H9 (cell line): ENCODE data around the gene GRID2IP. TPM values are rescaled to one million over a fixed set of nuclear protein-coding genes. Genes with fewer than 3 reads are reported as not detected.

Experiments
- DNase-seq: peaks from one replicate; pipeline ENCODE4 v3.0.0-alpha.2; 2017
- H2AFZ ChIP-seq: one replicate; pipeline ENCODE4 v1.6.1; 2013; ENCODE audit warnings: mild to moderate bottlenecking, low read length, control low read depth, moderate library complexity
- H2AK5ac ChIP-seq: 2 replicates; pipeline ENCODE4 v1.6.1; 2013; ENCODE audit warnings: low read length, control low read depth, mixed read lengths; ENCODE audit not compliant: insufficient read length
- H2BK120ac ChIP-seq: one replicate; pipeline ENCODE4 v1.6.1; 2013; ENCODE audit warnings: low read depth, mild to moderate bottlenecking, low read length, control low read depth, inconsistent platforms; ENCODE audit not compliant: poor library complexity, severe bottlenecking
- H2BK12ac ChIP-seq: 2 replicates; pipeline ENCODE4 v1.6.1; 2013; ENCODE audit warnings: low read length, control low read depth, mixed read lengths, low read depth; ENCODE audit not compliant: insufficient read length
- H2BK15ac ChIP-seq: 2 replicates; pipeline ENCODE4 v1.6.1; 2013; ENCODE audit warnings: low read depth, low read length, control low read depth
- H2BK20ac ChIP-seq: one replicate; pipeline ENCODE4 v1.6.1; 2013; ENCODE audit warnings: low read depth, mild to moderate bottlenecking, low read length, control low read depth, inconsistent platforms; ENCODE audit not compliant: poor library complexity, severe bottlenecking
- H2BK5ac ChIP-seq: 2 replicates; pipeline ENCODE4 v1.6.1; 2013; ENCODE audit warnings: low read length, control low read depth, mixed read lengths; ENCODE audit not compliant: insufficient read length
- H3K14ac ChIP-seq: 2 replicates; pipeline ENCODE4 v1.6.1; 2013; ENCODE audit warnings: low read length, control low read depth; ENCODE audit not compliant: insufficient read depth
- H3K18ac ChIP-seq: 2 replicates; pipeline ENCODE4 v1.6.1; 2013; ENCODE audit warnings: low read depth, mild to moderate bottlenecking, mixed read lengths, low read length, control low read depth; ENCODE audit not compliant: insufficient read length
- H3K23ac ChIP-seq: 2 replicates; pipeline ENCODE4 v1.6.1; 2013; ENCODE audit warnings: low read length, control low read depth, mixed read lengths, low read depth; ENCODE audit not compliant: insufficient read length
- H3K23me2 ChIP-seq: 2 replicates; pipeline ENCODE4 v1.6.1; 2013; ENCODE audit warnings: low read depth, mild to moderate bottlenecking, mixed read lengths, low read length, control low read depth; ENCODE audit not compliant: insufficient read length, poor library complexity, severe bottlenecking
- H3K27ac ChIP-seq: 2 replicates; pipeline ENCODE4 v1.5.1; 2013; ENCODE audit warnings: low read length, control low read depth, mixed read lengths, low read depth; ENCODE audit not compliant: insufficient read length
- H3K27me3 ChIP-seq: 2 replicates; pipeline ENCODE4 v1.6.1; 2013; ENCODE audit warnings: low read length, control low read depth, inconsistent platforms; ENCODE audit not compliant: insufficient read depth
- H3K4ac ChIP-seq: 2 replicates; pipeline ENCODE4 v1.6.1; 2013; ENCODE audit warnings: low read depth, mild to moderate bottlenecking, control low read depth, inconsistent platforms, low read length, moderate library complexity
- H3K4me1 ChIP-seq: 2 replicates; pipeline ENCODE4 v1.6.1; 2013; ENCODE audit warnings: low read length, control low read depth, inconsistent platforms; ENCODE audit not compliant: insufficient read depth
- H3K4me2 ChIP-seq: 2 replicates; pipeline ENCODE4 v1.6.1; 2013; ENCODE audit warnings: low read length, control low read depth, mixed read lengths; ENCODE audit not compliant: insufficient read length, insufficient read depth
- H3K56ac ChIP-seq: 2 replicates; pipeline ENCODE4 v1.6.1; 2013; ENCODE audit warnings: low read depth, mild to moderate bottlenecking, mixed read lengths, low read length, control low read depth; ENCODE audit not compliant: insufficient read length
- H3K79me1 ChIP-seq: 2 replicates; pipeline ENCODE4 v1.6.1; 2013; ENCODE audit warnings: low read depth, mild to moderate bottlenecking, moderate library complexity, low read length, control low read depth, inconsistent platforms; ENCODE audit not compliant: insufficient read depth, poor library complexity, severe bottlenecking
- H3K79me2 ChIP-seq: 2 replicates; pipeline ENCODE4 v1.6.1; 2013; ENCODE audit warnings: low read length, control low read depth, inconsistent platforms; ENCODE audit not compliant: insufficient read depth
- H3K9ac ChIP-seq: 2 replicates; pipeline ENCODE4 v1.6.1; 2013; ENCODE audit warnings: low read length, control low read depth, mixed read lengths; ENCODE audit not compliant: insufficient read length; ENCODE audit errors: extremely low read depth
- H3K9me3 ChIP-seq: one replicate; pipeline ENCODE4 v1.6.1; 2013; ENCODE audit warnings: low read depth, low read length, inconsistent platforms; ENCODE audit not compliant: control insufficient read depth
- H3T11ph ChIP-seq: one replicate; pipeline ENCODE4 v1.6.1; 2013; ENCODE audit warnings: mild to moderate bottlenecking, low read length, control low read depth, inconsistent platforms
- H4K20me1 ChIP-seq: one replicate; pipeline ENCODE4 v1.6.1; 2013; ENCODE audit not compliant: control insufficient read depth, insufficient read length, insufficient read depth
- H4K5ac ChIP-seq: 2 replicates; pipeline ENCODE4 v1.6.1; 2013; ENCODE audit warnings: low read depth, mild to moderate bottlenecking, mixed read lengths, low read length, control low read depth; ENCODE audit not compliant: insufficient read length
- H4K8ac ChIP-seq: replicated peaks from 2 replicates; pipeline ENCODE4 v1.6.1; 2013; ENCODE audit warnings: low read length, control low read depth, mixed read lengths, low read depth; ENCODE audit not compliant: insufficient read length
- H4K91ac ChIP-seq: 2 replicates; pipeline ENCODE4 v1.6.1; 2013; ENCODE audit warnings: low read depth, mild to moderate bottlenecking, moderate library complexity, mixed read lengths, low read length, control low read depth; ENCODE audit not compliant: insufficient read length
- H3K27ac Mint-ChIP-seq, 3 experiments: 2 replicates in 2 of 3; 3 replicates in 1 of 3; pipeline ENCODE4 v1.8.0; 2020 to 2021; ENCODE audit warnings: mixed read lengths in 3 of 3, mild to moderate bottlenecking in 1 of 3, moderate library complexity in 1 of 3
- H3K27me3 Mint-ChIP-seq: 2 replicates; pipeline ENCODE4 v1.8.0; 2021; ENCODE audit warnings: low read depth, mild to moderate bottlenecking, moderate library complexity, mixed read lengths
- H3K36me3 Mint-ChIP-seq, 3 experiments: 2 replicates in 2 of 3; 3 replicates in 1 of 3; pipeline ENCODE4 v1.8.0; 2020 to 2021; ENCODE audit warnings: low read depth in 3 of 3, mixed read lengths in 3 of 3; ENCODE audit not compliant: insufficient read depth in 1 of 3
- H3K4me1 Mint-ChIP-seq, 2 experiments: 2 replicates each; pipeline ENCODE4 v1.8.0; 2020; ENCODE audit warnings: mixed read lengths in 2 of 2
- H3K4me3 Mint-ChIP-seq, 2 experiments: 2 replicates in 1 of 2; 3 replicates in 1 of 2; pipeline ENCODE4 v1.8.0; 2020 to 2021; ENCODE audit warnings: mild to moderate bottlenecking in 2 of 2, mixed read lengths in 2 of 2, moderate library complexity in 1 of 2
- H3K9me3 Mint-ChIP-seq, 2 experiments: 2 replicates in 1 of 2; 3 replicates in 1 of 2; pipeline ENCODE4 v1.8.0; 2020; ENCODE audit warnings: mild to moderate bottlenecking in 2 of 2, mixed read lengths in 2 of 2, moderate library complexity in 1 of 2
- WGBS: extraction: QIAGEN DNeasy Blood & Tissue Kit; methylation state at CpG from one replicate; pipeline ENCODE4 v1.1.7; 2013; ENCODE audit warnings: missing lambda C conversion rate, low lambda C conversion rate, mixed read lengths; ENCODE audit not compliant: insufficient read length; ENCODE audit errors: extremely low coverage; 5-methylcytosine and 5-hydroxymethylcytosine counted together
- long read RNA-seq: library from polyadenylated mRNA; unstranded; transcript quantifications from one replicate; pipeline ENCODE4 v2.0.0, GENCODE V29; 2020
- total RNA-seq: library from RNA; stranded (reverse); gene quantifications from 2 replicates; pipeline ENCODE4 v1.2.1, GENCODE V29; 2021
- TF ChIP-seq, protein P1 (sequence below): fragments of 200-600 bp; sonication (generic); conservative IDR thresholded peaks from 3 replicates; pipeline ENCODE4 v1.8.0; 2021; ENCODE audit warnings: antibody characterized with exemption, mild to moderate bottlenecking

The GRID2IP gene
- 1.7 TPM in 2 replicates for total RNA-seq
- long read RNA-seq, partial matches to known transcripts: 0 of 5 reads
- long read RNA-seq, other reads (novel, unspliced or antisense): 5 of 5 reads

DNA sequence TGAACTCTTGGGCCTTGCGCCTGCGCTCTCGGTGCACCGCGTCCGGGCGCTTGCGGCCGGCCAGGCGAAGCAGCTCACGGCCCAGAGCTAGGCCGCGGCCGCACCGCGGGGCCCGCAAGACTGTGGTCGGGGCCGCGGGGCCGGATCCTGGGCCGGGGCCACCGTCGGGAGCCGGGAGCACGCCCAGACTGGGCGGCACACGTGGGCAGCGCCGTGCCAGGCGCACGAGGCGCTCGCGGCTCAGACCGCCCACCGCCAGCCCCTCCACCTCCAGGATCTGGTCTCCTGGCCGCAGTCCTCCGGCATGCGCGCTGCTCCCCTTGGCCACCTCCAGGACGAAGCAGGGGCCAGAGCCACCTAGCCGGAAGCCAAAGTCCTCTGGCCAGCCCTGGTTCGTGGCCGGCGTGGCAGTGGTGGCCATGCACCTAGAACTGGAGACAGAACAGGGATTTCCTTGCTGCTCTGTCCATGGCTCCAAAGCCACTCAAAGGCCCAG is at the start of gene GRID2IP:
Gene GRID2IP (minus strand): TSS at position 446 of the 496 bp plus-strand sequence. CDS start 25 bp downstream, at position 421.
- Histone ChIP-seq H3K23me2 (no peaks in the 10 kb centered on the region), H2AK5ac (no peak within 1 kb of the TSS), H2AFZ (no peak within 1 kb of the TSS), H3K4ac (no peak within 1 kb of the TSS), H3K23ac (no peak within 1 kb of the TSS), H4K91ac (no peak within 1 kb of the TSS), H3K79me1 (no peaks in the 10 kb centered on the region), H3K79me2 (no peaks in the 10 kb centered on the region), H3K4me2 (no peak within 1 kb of the TSS), H2BK5ac (no peak within 1 kb of the TSS), H2BK15ac (no peak within 1 kb of the TSS), H3K56ac (no peak within 1 kb of the TSS), H2BK20ac (no peak within 1 kb of the TSS), H4K20me1 (no peaks in the 10 kb centered on the region), H4K5ac (no peak within 1 kb of the TSS), H3K9ac (no peak within 1 kb of the TSS), H3K4me1 (no peaks in the 10 kb centered on the region), H3T11ph (no peak within 1 kb of the TSS), H2BK12ac (no peak within 1 kb of the TSS), H3K14ac (no peak within 1 kb of the TSS), H3K27me3 (no peaks in the 10 kb centered on the region), H3K27ac (no peak within 1 kb of the TSS), H3K18ac (no peak within 1 kb of the TSS), H3K9me3 (no peaks in the 10 kb centered on the region), H2BK120ac (no peak within 1 kb of the TSS), H4K8ac (no peak within 1 kb of the TSS)
- Mint-ChIP-seq H3K9me3 (no peaks in the 10 kb centered on the region), H3K4me3 (no peak within 1 kb of the TSS), H3K36me3 (no peaks in the 10 kb centered on the region), H3K27ac (no peak within 1 kb of the TSS), H3K27me3 (no peaks in the 10 kb centered on the region), H3K4me1 (peaks cover 4 to 5% of the 10 kb centered on the region in 2 experiments; a peak in 3 of 4 replicates)
- no CpG with 5 or more reads among the region's 46 CpGs for WGBS
- DNase-seq: peak; percentile 62
- TF ChIP-seq, protein P1, sequence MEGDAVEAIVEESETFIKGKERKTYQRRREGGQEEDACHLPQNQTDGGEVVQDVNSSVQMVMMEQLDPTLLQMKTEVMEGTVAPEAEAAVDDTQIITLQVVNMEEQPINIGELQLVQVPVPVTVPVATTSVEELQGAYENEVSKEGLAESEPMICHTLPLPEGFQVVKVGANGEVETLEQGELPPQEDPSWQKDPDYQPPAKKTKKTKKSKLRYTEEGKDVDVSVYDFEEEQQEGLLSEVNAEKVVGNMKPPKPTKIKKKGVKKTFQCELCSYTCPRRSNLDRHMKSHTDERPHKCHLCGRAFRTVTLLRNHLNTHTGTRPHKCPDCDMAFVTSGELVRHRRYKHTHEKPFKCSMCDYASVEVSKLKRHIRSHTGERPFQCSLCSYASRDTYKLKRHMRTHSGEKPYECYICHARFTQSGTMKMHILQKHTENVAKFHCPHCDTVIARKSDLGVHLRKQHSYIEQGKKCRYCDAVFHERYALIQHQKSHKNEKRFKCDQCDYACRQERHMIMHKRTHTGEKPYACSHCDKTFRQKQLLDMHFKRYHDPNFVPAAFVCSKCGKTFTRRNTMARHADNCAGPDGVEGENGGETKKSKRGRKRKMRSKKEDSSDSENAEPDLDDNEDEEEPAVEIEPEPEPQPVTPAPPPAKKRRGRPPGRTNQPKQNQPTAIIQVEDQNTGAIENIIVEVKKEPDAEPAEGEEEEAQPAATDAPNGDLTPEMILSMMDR: no peak
